Chondrocyte (in vitro differentiated cells): ENCODE measurements around the gene CENPU. TPM values are rescaled to one million over a fixed set of nuclear protein-coding genes. Genes with fewer than 3 reads are reported as not detected.

ENCODE experiments used
- DNase-seq: peaks from one replicate; pipeline ENCODE4 v3.0.0; 2021; ENCODE audit warnings: mixed read lengths, low spot score
- H3K27ac Mint-ChIP-seq: one replicate; pipeline ENCODE4 v1.8.0; 2021; ENCODE audit warnings: mild to moderate bottlenecking, moderate library complexity, mixed read lengths; ENCODE audit not compliant: unreplicated experiment
- H3K27me3 Mint-ChIP-seq: 2 replicates; pipeline ENCODE4 v1.8.0; 2021; ENCODE audit warnings: low read depth, mixed read lengths
- H3K36me3 Mint-ChIP-seq: 2 replicates; pipeline ENCODE4 v1.8.0; 2021; ENCODE audit warnings: low read depth, mixed read lengths
- H3K4me1 Mint-ChIP-seq: 2 replicates; pipeline ENCODE4 v1.8.0; 2021; ENCODE audit warnings: low read depth, mild to moderate bottlenecking, mixed read lengths
- H3K4me3 Mint-ChIP-seq: one replicate; pipeline ENCODE4 v1.8.0; 2021; ENCODE audit warnings: mild to moderate bottlenecking, moderate library complexity, mixed read lengths; ENCODE audit not compliant: unreplicated experiment
- H3K9me3 Mint-ChIP-seq: 2 replicates; pipeline ENCODE4 v1.8.0; 2021; ENCODE audit warnings: low read depth, mixed read lengths
- total RNA-seq: library from RNA; stranded (reverse); gene quantifications from 3 replicates; pipeline ENCODE4 v1.2.1, GENCODE V29; 2021
- TF ChIP-seq, protein P1 (sequence below): fragments of 200-600 bp; sonication (generic); IDR thresholded peaks from 2 replicates; pipeline ENCODE4 v1.5.0; 2021; ENCODE audit warnings: antibody characterized with exemption, mild to moderate bottlenecking, moderate library complexity

Gene CENPU
- total RNA-seq, 1 donor from 2014 or later = 5.7 TPM

DNA sequence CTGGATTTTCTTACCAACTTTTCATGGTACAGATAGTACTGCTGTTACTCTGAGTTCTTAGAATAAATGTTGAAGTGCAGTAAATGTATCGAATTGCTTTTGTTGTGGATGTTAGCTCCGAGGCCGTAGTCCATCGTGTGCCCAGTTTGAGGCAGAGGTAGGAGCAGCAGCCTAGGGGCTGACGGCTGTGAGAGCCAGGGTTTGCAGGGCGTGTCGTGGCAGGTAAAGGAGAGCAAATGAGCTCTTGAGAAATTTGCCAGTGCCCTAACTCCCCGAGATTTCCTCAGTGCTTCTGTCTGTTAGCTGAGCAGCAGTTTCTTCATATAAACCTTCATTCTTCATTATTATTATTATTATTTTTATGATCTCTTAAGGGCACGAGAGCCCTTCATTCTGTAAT is 62.8 kb downstream of the CENPU start:
- Mint-ChIP-seq H3K4me3 (no peak overlapping the region), H3K9me3 (no peaks in the 10 kb centered on the region), H3K27me3 (no peaks in the 10 kb centered on the region), H3K36me3 (peaks cover 25% of the 10 kb centered on the region), H3K4me1 (no peaks in the 10 kb centered on the region), H3K27ac (no peak overlapping the region)
- TF ChIP-seq, protein P1, sequence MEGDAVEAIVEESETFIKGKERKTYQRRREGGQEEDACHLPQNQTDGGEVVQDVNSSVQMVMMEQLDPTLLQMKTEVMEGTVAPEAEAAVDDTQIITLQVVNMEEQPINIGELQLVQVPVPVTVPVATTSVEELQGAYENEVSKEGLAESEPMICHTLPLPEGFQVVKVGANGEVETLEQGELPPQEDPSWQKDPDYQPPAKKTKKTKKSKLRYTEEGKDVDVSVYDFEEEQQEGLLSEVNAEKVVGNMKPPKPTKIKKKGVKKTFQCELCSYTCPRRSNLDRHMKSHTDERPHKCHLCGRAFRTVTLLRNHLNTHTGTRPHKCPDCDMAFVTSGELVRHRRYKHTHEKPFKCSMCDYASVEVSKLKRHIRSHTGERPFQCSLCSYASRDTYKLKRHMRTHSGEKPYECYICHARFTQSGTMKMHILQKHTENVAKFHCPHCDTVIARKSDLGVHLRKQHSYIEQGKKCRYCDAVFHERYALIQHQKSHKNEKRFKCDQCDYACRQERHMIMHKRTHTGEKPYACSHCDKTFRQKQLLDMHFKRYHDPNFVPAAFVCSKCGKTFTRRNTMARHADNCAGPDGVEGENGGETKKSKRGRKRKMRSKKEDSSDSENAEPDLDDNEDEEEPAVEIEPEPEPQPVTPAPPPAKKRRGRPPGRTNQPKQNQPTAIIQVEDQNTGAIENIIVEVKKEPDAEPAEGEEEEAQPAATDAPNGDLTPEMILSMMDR = no peak
- no peak for DNase-seq

- no peaks in the 10 kb centered on the region for H3K9me3 Mint-ChIP-seq
- TF ChIP-seq, protein P1 = no peak
- no peaks in the 10 kb centered on the region for H3K4me1 Mint-ChIP-seq
- DNase-seq = no peak
- no peak overlapping the region for H3K27ac Mint-ChIP-seq
- H3K36me3 Mint-ChIP-seq = peaks cover 25% of the 10 kb centered on the region
- H3K27me3 Mint-ChIP-seq = no peaks in the 10 kb centered on the region
- H3K4me3 Mint-ChIP-seq = no peak overlapping the region
Measured at GRCh38 chr4:184669251-184669650, 64.6 kb downstream of the CENPU start.

DNA sequence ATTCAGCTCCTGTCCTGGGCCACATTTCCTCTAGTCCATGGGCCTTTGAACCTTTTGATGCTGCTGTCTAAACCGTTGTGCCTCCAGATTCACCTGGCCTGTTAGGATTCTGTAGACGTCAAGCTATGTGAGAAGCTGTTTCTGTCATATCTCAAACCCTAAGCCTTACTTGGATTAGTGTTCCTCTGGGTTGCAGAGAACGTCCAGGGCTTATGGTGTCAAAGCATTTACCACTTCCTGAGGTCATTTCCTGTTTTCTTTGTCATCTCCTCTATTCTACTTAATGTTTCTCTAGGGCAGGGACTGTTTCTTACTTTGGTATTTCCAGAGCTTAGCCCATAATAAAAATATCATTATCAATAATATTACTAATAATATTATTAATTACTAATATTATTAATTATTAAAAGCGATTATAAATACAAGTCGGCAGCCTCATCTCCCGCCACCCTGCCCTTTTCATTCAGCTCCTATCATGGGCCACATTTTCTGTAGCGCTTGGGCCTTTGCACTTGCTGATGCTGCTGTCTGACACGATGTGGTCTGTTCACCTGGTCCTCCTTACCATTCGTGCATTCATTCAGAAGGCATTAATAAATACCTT is 65.3 kb downstream of the CENPU start:
- H3K27me3 Mint-ChIP-seq = no peaks in the 10 kb centered on the region
- no peak for DNase-seq
- no peak overlapping the region for H3K4me3 Mint-ChIP-seq
- no peaks in the 10 kb centered on the region for H3K4me1 Mint-ChIP-seq
- TF ChIP-seq, protein P1 = no peak
- no peaks in the 10 kb centered on the region for H3K9me3 Mint-ChIP-seq
- H3K27ac Mint-ChIP-seq = no peak overlapping the region
- peaks cover 21% of the 10 kb centered on the region for H3K36me3 Mint-ChIP-seq

DNA sequence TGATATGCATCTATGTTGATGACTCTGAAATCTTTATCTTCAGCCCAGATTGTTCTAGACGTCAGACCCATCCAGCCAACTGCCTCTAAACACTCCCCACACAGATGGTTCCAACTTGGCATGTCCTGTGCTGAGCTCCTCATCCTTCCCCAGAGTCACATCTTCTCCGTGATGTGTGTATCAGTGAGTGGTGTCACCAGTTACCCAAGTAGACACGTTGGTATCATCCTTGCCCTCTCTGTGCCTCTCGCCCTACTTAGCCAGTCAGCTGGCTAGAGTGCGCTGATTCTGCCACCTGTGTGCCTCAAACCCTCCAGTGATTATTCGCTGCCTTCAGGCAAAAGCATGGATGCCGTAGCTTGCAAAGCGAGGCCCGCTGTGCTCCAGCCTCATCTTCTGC is 65.8 kb downstream of the CENPU start:
- H3K27ac Mint-ChIP-seq = no peak overlapping the region
- H3K4me1 Mint-ChIP-seq = no peaks in the 10 kb centered on the region
- no peaks in the 10 kb centered on the region for H3K27me3 Mint-ChIP-seq
- H3K4me3 Mint-ChIP-seq = no peak overlapping the region
- DNase-seq = no peak
- no peaks in the 10 kb centered on the region for H3K9me3 Mint-ChIP-seq
- TF ChIP-seq, protein P1 = no peak
- H3K36me3 Mint-ChIP-seq = peaks cover 20% of the 10 kb centered on the region

DNA sequence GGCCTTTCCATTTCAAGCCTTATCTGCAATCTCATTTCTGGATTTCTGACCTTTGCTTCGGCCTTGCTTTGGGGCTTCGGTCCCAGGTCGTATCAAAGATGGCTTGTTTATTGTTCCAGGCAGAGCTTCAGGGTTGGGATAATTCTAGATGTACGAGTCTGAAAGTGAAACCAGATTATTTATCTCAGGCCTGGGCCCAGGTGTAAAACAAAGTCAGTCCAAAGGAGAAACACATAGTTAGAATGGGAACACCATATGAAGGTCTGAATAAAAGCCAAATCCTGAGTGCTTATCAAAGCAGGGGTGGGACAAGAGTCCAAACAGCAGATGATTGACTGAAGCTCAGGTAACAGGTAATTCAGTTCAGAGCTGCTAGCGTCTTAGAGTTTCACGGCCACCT is 67.2 kb downstream of the CENPU start:
- Mint-ChIP-seq H3K4me3 (no peak overlapping the region), H3K27ac (no peak overlapping the region), H3K36me3 (peaks cover 15% of the 10 kb centered on the region), H3K27me3 (no peaks in the 10 kb centered on the region), H3K4me1 (peaks cover 3% of the 10 kb centered on the region), H3K9me3 (no peaks in the 10 kb centered on the region)
- TF ChIP-seq, protein P1 = no peak
- no peak for DNase-seq
